ENCODE results near the gene PABPC1L2A. TPM values are rescaled to one million over a fixed set of nuclear protein-coding genes. Genes with fewer than 3 reads are reported as not detected.
"Not testable (repeated sequence)": the region's sequence is repeated elsewhere in the genome, so short reads cannot be mapped to it uniquely, and the experiment has no call there.

The PABPC1L2A gene
- polyA plus RNA-seq (ENCODE audit: insufficient read length in 10 of 10): under 1 TPM in 1 of 10 donors, not detected in 9; 0.10 TPM
- long read RNA-seq, donor 1: 0 reads
- long read RNA-seq, donor 2: 0 reads
- long read RNA-seq, donor 3: 0 reads
- long read RNA-seq, donor 4: 0 reads
- long read RNA-seq, donor 5: 0 reads
- long read RNA-seq, donor 6: 0 reads
- long read RNA-seq, donor 7: 0 reads
- long read RNA-seq, donor 8: 0 reads
- long read RNA-seq, donor 9: 0 reads

DNA sequence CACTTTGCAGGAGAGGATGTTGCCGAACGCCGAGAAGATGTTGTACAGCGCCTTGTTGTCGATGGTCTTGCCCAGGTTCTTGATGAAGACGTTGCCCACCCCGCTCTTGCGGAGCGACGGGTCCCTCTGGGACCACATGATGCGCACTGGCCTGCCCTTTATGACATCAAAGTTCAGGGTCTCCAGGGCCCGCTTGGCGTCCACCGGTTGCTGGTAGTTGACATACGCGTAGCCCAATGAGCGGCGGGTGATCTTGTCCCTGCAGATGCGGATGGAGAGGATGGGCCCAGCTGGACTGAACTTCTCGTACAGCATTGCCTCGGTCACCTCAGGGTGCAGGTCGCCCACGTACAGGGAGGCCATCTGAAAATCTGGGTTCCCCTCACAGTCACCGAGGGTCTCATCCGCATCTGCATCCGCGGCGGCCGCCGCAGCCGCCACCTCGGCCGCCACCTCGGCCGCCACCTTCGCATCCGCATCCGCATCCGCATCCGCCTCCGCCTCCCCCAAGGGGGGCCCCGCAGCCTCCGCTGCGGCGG lies at the start of gene PABPC1L2A:
PABPC1L2A (minus strand) TSS at position 489 of the 539 bp plus-strand sequence; CDS start at position 363, 126 bp downstream.
- DNase-seq: not testable (repeated sequence)

DNA sequence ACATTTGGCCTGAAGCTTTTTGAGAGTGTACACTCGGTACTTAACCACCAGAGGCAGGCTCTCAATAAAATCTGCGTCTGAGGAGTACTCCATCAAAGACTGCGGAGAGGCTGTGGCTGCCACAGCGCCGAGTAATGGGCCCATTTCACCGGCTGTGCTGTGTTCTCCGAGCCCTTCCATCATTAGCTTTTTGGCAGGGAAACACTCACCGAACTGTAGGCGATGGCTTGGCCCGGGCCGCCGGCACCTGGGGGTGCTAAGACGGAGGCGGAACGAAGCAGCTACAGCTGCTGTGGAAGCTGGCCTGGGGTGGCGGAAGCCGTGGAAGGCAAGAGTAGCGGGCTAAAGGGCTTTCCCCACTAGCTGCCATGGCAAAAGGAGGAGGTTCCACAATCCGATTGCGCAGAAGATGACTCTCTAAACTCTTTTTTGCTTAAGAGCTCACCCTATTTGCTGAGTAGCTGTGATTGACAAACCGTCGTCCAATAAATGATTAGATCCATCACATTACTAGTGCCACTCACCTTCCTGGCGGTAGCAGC lies 48.5 kb upstream of the PABPC1L2A start:
- DNase-seq: peak; percentile 0 to 11 (median 8)

GRCh38 chrX:73126240-73126639 lies 46.9 kb upstream of the PABPC1L2A start:
- DNase-seq: no peak

DNA sequence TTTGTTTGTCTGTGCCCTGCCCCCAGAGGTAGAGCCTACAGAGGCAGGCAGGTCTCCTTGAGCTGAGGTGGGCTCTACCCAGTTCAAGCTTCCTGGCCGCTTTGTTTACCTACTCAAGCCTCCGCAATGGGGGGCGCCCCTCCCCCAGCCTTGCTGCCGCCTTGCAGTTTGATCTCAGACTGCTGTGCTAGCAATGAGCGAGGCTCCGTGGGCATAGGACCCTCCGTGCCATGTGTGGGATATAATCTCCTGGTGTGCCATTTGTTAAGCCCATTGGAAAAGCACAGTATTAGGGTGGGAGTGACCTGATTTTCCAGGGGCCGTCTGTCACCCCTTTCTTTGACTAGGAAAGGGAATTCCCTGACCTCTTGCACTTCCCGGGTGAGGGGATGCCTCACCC lies 20.2 kb upstream of the PABPC1L2A start:
- not testable (repeated sequence) for DNase-seq

DNA sequence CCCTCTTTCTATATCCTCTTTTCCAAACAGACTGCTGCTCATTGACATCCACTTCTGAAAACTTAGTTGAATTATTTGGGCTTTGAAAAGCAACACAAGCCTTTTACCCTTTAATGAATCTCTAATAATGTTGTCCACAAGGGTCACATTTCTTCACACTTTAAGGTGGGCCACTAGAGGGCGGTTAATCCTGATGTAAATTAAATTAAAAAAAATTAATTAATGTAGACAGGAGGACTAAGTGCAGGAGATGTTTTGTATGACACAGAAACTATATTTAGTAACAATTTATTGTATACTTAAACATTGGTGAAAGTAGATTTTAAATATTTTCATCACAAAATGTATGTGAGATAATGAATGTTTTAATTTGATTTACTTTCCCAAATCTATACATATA lies 7.5 kb upstream of the PABPC1L2A start:
- DNase-seq: not testable (repeated sequence)

DNA sequence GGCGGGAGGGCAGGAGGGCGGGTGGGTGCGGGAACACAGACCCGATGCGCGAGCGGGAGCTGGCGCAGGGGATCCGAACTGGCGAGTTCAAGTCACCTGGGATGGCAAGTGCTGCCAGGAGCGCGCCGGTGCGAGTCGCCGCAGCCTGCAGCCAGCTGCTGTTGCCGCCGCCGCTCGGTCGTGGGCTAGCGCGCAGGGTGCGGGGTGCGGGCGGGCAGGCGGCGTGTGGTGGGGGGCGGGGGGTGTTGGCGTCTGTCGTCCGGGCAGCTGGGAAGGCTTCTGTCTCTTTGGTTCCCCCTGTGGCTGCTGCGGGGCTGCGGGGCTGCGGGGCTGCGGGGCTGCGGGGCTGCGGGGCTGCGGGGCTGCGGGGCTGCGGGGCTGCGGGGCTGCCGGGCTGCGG lies 572 bp upstream of the PABPC1L2A start:
- not testable (repeated sequence) for DNase-seq

- not testable (repeated sequence) for DNase-seq
These were observed 715 bp downstream of the PABPC1L2A start for GRCh38 chrX:73078597-73078996.

DNA sequence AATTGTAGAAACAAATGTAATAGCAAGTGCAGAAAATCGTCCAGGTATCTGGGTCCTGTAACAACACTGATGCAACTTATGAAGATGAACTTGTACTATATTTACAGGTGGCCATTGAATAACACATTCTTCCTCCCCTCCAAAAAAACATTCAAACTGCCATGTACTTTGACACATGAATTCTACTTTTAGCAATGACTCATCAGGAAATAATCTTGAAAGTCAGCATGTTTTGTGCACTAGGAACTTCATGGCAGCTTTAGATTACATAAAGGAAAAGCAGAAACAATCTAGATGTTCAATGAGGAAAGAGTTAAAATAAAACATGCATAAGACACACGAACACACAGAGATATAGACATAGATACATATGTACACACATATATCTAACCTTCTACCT lies 2.5 kb downstream of the PABPC1L2A start:
- DNase-seq: no peak

DNA sequence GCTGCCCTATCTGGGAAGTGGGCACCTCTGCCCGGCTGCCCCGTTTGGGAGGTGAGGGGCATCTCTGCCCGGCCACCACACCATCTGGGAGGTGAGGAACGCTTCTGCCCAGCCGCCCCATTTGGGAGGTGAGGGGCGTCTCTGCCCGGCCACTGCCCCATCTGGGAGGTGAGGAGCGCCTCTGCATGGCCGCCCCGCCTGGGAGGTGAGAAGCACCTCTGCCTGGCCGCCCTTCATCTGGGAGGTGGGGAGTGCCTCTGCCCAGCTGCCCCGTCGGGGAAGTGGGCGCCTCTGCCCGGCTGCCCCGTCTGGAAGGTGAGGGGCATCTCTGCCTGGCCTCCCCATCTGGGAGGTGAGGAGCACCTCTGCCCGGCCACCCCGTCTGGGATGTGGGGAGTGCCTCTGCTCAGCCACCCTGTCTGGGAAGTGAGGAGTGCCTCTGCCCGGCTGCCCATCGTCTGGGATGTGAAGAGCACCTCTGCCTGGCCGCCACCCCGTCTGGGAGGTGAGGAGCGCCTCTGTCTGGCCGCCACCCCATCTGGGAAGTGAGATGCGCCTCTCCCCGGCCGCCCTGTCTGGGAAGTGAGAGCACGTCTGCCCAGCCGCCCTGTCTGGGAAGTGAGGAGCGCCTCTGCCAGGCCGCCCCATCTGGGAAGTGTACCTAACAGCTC lies 9.8 kb downstream of the PABPC1L2A start:
- DNase-seq: no peak

GRCh38 chrX:73068467-73069364 lies 10.6 kb downstream of the PABPC1L2A start:
- DNase-seq: no peak

DNA sequence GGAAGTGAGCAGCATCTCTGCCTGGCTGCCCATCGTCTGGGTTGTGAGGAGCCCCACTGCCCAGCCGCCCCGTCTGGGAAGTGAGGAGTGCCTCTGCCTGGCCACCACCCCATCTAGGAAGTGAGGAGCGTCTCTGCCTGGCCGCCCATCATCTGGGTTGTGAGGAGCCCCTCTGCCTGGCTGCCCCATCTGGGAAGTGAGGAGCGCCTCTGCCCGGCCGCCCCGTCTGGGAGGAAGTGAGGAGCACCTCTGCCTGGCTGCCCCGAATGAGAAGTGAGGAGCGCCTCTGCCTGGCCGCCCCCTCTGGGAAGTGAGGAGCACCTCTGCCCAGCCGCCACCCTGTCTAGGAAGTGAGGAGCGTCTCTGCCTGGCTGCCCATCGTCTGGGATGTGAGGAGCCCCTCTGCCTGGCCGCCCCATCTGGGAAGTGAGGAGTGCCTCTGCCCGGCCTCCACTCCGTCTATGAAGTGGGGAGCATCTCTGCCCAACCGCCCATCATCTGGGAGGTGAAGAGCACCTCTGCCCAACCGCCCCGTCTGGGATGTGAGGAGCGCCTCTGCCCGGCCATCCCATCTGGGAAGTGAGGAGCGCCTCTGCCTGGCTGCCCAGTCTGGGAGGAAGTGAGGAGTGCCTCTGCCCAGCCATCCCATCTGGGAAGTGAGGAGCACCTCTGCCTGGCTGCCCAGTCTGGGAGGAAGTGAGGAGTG lies 11.4 kb downstream of the PABPC1L2A start:
- DNase-seq: not testable (repeated sequence)

GRCh38 chrX:73028876-73029275 lies 50.4 kb downstream of the PABPC1L2A start:
- DNase-seq: no peak

Other genes with a start within 250 kb of the PABPC1L2A start
- not detected for gene FAM236C, start 166.9 kb downstream of the PABPC1L2A start, polyA plus RNA-seq (ENCODE audit: insufficient read length in 10 of 10)
- under 1 TPM in 1 of 10 donors, not detected in 9; 0.72 TPM for gene FAM236A, start 141.3 kb downstream of the PABPC1L2A start, polyA plus RNA-seq (ENCODE audit: insufficient read length in 10 of 10)
- under 1 TPM in 3 of 10 donors, not detected in 7; 0.16 to 0.95 (median 0.38) TPM for gene DMRTC1, start 135.7 kb downstream of the PABPC1L2A start, polyA plus RNA-seq (ENCODE audit: insufficient read length in 10 of 10)
- gene PABPC1L2B, start 76.6 kb downstream of the PABPC1L2A start, polyA plus RNA-seq (ENCODE audit: insufficient read length in 10 of 10): not detected
- 1 to 10 TPM in 7 of 10 donors, under 1 TPM in 3; 0.56 to 1.9 (median 1.3) TPM for gene NAP1L2, start 135.3 kb upstream of the PABPC1L2A start, polyA plus RNA-seq (ENCODE audit: insufficient read length in 10 of 10)

Data from muscle of back (tissue), 13 donors.